ENCODE data around the gene SLIT3. TPM values are rescaled to one million over a fixed set of nuclear protein-coding genes. Genes with fewer than 3 reads are reported as not detected.
A peak's percentile ranks its signal among the peaks of the same experiment; 100 is the strongest.

SLIT3 gene
- total and polyA plus RNA-seq, 2 experiments from 2014 or later, result 0.59 to 0.71 TPM

DNA sequence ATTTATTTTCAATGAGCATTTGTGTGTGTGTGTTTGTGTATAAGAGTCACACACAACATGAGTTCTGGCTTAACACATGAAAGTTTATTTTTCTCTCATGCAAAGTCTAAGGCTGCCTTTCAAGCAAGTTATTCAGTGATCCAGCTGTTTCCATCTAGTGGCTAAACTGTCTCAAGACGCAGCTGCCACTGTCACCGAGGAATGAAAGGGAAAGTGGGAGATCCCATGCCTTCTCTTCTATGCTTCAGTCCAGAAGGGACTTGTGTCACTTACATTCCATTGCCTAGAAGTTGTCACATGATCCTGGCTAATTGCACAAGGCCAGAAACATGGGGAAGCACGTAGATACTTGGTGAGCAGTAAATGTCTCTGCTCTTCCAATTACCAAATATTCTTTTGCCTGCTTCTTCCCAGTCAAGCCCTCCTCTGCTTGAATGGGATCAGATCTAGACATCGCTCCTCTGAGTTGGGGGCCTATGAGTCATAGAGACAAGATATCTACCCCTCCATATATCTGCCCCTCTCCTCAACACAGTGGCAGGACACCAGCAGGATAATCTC is 30.4 kb upstream of the SLIT3 start:
- no peak for TF ChIP-seq EZH2phosphoT487 (IDR thresholded peaks at IDR 0.05; ENCODE audit: unreplicated experiment)
- TF ChIP-seq, protein P1, sequence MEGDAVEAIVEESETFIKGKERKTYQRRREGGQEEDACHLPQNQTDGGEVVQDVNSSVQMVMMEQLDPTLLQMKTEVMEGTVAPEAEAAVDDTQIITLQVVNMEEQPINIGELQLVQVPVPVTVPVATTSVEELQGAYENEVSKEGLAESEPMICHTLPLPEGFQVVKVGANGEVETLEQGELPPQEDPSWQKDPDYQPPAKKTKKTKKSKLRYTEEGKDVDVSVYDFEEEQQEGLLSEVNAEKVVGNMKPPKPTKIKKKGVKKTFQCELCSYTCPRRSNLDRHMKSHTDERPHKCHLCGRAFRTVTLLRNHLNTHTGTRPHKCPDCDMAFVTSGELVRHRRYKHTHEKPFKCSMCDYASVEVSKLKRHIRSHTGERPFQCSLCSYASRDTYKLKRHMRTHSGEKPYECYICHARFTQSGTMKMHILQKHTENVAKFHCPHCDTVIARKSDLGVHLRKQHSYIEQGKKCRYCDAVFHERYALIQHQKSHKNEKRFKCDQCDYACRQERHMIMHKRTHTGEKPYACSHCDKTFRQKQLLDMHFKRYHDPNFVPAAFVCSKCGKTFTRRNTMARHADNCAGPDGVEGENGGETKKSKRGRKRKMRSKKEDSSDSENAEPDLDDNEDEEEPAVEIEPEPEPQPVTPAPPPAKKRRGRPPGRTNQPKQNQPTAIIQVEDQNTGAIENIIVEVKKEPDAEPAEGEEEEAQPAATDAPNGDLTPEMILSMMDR (conservative IDR thresholded peaks at IDR 0.05; ENCODE audit: low read depth in 2 of 2), result peak; percentile 20 to 36; a peak in 2 of 4 replicates
- H3K27ac ChIP-seq (ENCODE audit: low read depth), result no peak overlapping the region
- peaks cover 4% of the 10 kb centered on the region for H3K27me3 Mint-ChIP-seq (ENCODE audit: insufficient read depth, low read depth, poor library complexity)
- H3F3A ChIP-seq (replicated peaks; ENCODE audit: low read depth), result no peaks in the 10 kb centered on the region
- no peaks in the 10 kb centered on the region for H3K36me3 ChIP-seq (ENCODE audit: insufficient read depth)
- H3K4me3 Mint-ChIP-seq, result no peak overlapping the region
- H3K36me3 Mint-ChIP-seq (ENCODE audit: low read depth), result no peaks in the 10 kb centered on the region
- H3K4me2 ChIP-seq, result no peak overlapping the region
- H2AFZ ChIP-seq, result no peak overlapping the region
- no peak overlapping the region for H3K27ac Mint-ChIP-seq
- no peaks in the 10 kb centered on the region for H3K79me2 ChIP-seq (replicated peaks; ENCODE audit: insufficient read depth)
- H3K4me3 ChIP-seq, result no peak overlapping the region
- no peaks in the 10 kb centered on the region for H3K9me2 ChIP-seq (ENCODE audit: insufficient read depth)
- DNase-seq (ENCODE audit: low spot score), result peak; percentile 20
- H4K20me1 ChIP-seq (replicated peaks; ENCODE audit: insufficient read depth), result no peaks in the 10 kb centered on the region; the same call in 1 of the 2 replicates
- ATAC-seq, result no peak
- H3K27me3 ChIP-seq (ENCODE audit: insufficient read depth), result no peaks in the 10 kb centered on the region
- no peaks in the 10 kb centered on the region; the same call in 2 of the 3 replicates for H3K9me3 Mint-ChIP-seq
- H3K4me1 Mint-ChIP-seq, result no peaks in the 10 kb centered on the region
- H3K4me1 ChIP-seq (ENCODE audit: insufficient read depth), result no peaks in the 10 kb centered on the region

DNA sequence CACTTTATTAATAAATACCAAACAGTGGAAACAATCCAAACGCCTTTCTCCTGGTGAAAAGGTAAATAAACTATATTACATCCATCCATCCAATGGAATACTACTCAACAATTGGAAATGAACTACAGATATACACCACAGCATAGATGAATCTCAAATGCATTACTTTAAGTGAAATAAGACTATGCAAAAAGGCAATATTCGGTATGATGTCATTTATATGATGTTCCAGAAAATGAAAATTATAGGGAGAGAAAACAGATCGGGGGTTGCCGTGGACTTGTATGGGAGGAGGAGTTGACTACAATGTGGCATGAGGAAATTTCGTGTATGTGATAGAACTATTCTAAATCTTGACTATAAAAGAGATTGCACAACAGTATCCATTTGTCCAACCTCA is 27.5 kb upstream of the SLIT3 start:
- Mint-ChIP-seq H3K36me3 (ENCODE audit: low read depth) (no peaks in the 10 kb centered on the region), H3K9me3 (no peaks in the 10 kb centered on the region; the same call in 2 of the 3 replicates), H3K27ac (no peak overlapping the region), H3K4me3 (no peak overlapping the region), H3K27me3 (ENCODE audit: insufficient read depth, low read depth, poor library complexity) (peaks cover 2% of the 10 kb centered on the region), H3K4me1 (no peaks in the 10 kb centered on the region)
- Histone ChIP-seq H3K36me3 (ENCODE audit: insufficient read depth) (no peaks in the 10 kb centered on the region), H3K4me2 (no peak overlapping the region), H4K20me1 (replicated peaks; ENCODE audit: insufficient read depth) (no peaks in the 10 kb centered on the region; the same call in 1 of the 2 replicates), H3K27me3 (ENCODE audit: insufficient read depth) (no peaks in the 10 kb centered on the region), H3F3A (replicated peaks; ENCODE audit: low read depth) (no peaks in the 10 kb centered on the region), H3K79me2 (replicated peaks; ENCODE audit: insufficient read depth) (no peaks in the 10 kb centered on the region), H3K27ac (ENCODE audit: low read depth) (no peak overlapping the region), H3K4me3 (no peak overlapping the region), H3K4me1 (ENCODE audit: insufficient read depth) (no peaks in the 10 kb centered on the region), H3K9me2 (ENCODE audit: insufficient read depth) (no peaks in the 10 kb centered on the region), H2AFZ (no peak overlapping the region)
- ATAC-seq, result no peak
- no peak for DNase-seq (ENCODE audit: low spot score)
- TF ChIP-seq, protein P1 (conservative IDR thresholded peaks at IDR 0.05; ENCODE audit: low read depth in 2 of 2), result no peak
- TF ChIP-seq EZH2phosphoT487 (IDR thresholded peaks at IDR 0.05; ENCODE audit: unreplicated experiment), result no peak
- no peak for TF ChIP-seq NANOG (IDR thresholded peaks at IDR 0.05; ENCODE audit: borderline replicate concordance)
- TF ChIP-seq, protein P2, sequence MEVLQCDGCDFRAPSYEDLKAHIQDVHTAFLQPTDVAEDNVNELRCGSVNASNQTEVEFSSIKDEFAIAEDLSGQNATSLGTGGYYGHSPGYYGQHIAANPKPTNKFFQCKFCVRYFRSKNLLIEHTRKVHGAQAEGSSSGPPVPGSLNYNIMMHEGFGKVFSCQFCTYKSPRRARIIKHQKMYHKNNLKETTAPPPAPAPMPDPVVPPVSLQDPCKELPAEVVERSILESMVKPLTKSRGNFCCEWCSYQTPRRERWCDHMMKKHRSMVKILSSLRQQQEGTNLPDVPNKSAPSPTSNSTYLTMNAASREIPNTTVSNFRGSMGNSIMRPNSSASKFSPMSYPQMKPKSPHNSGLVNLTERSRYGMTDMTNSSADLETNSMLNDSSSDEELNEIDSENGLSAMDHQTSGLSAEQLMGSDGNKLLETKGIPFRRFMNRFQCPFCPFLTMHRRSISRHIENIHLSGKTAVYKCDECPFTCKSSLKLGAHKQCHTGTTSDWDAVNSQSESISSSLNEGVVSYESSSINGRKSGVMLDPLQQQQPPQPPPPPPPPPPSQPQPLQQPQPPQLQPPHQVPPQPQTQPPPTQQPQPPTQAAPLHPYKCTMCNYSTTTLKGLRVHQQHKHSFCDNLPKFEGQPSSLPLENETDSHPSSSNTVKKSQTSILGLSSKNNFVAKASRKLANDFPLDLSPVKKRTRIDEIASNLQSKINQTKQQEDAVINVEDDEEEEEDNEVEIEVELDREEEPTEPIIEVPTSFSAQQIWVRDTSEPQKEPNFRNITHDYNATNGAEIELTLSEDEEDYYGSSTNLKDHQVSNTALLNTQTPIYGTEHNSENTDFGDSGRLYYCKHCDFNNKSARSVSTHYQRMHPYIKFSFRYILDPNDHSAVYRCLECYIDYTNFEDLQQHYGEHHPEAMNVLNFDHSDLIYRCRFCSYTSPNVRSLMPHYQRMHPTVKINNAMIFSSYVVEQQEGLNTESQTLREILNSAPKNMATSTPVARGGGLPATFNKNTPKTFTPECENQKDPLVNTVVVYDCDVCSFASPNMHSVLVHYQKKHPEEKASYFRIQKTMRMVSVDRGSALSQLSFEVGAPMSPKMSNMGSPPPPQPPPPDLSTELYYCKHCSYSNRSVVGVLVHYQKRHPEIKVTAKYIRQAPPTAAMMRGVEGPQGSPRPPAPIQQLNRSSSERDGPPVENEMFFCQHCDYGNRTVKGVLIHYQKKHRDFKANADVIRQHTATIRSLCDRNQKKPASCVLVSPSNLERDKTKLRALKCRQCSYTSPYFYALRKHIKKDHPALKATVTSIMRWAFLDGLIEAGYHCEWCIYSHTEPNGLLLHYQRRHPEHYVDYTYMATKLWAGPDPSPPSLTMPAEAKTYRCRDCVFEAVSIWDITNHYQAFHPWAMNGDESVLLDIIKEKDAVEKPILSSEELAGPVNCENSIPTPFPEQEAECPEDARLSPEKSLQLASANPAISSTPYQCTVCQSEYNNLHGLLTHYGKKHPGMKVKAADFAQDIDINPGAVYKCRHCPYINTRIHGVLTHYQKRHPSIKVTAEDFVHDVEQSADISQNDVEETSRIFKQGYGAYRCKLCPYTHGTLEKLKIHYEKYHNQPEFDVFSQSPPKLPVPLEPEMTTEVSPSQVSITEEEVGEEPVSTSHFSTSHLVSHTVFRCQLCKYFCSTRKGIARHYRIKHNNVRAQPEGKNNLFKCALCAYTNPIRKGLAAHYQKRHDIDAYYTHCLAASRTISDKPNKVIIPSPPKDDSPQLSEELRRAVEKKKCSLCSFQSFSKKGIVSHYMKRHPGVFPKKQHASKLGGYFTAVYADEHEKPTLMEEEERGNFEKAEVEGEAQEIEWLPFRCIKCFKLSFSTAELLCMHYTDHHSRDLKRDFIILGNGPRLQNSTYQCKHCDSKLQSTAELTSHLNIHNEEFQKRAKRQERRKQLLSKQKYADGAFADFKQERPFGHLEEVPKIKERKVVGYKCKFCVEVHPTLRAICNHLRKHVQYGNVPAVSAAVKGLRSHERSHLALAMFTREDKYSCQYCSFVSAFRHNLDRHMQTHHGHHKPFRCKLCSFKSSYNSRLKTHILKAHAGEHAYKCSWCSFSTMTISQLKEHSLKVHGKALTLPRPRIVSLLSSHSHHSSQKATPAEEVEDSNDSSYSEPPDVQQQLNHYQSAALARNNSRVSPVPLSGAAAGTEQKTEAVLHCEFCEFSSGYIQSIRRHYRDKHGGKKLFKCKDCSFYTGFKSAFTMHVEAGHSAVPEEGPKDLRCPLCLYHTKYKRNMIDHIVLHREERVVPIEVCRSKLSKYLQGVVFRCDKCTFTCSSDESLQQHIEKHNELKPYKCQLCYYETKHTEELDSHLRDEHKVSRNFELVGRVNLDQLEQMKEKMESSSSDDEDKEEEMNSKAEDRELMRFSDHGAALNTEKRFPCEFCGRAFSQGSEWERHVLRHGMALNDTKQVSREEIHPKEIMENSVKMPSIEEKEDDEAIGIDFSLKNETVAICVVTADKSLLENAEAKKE (CRISPR knock-in tag; IDR thresholded peaks at IDR 0.05), result no peak
- TF ChIP-seq, protein P3, sequence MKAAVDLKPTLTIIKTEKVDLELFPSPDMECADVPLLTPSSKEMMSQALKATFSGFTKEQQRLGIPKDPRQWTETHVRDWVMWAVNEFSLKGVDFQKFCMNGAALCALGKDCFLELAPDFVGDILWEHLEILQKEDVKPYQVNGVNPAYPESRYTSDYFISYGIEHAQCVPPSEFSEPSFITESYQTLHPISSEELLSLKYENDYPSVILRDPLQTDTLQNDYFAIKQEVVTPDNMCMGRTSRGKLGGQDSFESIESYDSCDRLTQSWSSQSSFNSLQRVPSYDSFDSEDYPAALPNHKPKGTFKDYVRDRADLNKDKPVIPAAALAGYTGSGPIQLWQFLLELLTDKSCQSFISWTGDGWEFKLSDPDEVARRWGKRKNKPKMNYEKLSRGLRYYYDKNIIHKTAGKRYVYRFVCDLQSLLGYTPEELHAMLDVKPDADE (IDR thresholded peaks at IDR 0.05), result no peak
- no peak for TF ChIP-seq POLR2AphosphoS5 (IDR thresholded peaks at IDR 0.05; ENCODE audit: low read depth)
- TF ChIP-seq JUNB (IDR thresholded peaks at IDR 0.05; ENCODE audit: unreplicated experiment), result no peak
- no peak for TF ChIP-seq CREB1 (CRISPR knock-in tag; IDR thresholded peaks at IDR 0.05; ENCODE audit: low read depth)
- TF ChIP-seq EZH2 (IDR thresholded peaks at IDR 0.05; ENCODE audit: low read depth, unreplicated experiment), result no peak

All from GM23338 (cell line).